ENCODE measurements around the gene MAP3K13.

Gene MAP3K13

DNA sequence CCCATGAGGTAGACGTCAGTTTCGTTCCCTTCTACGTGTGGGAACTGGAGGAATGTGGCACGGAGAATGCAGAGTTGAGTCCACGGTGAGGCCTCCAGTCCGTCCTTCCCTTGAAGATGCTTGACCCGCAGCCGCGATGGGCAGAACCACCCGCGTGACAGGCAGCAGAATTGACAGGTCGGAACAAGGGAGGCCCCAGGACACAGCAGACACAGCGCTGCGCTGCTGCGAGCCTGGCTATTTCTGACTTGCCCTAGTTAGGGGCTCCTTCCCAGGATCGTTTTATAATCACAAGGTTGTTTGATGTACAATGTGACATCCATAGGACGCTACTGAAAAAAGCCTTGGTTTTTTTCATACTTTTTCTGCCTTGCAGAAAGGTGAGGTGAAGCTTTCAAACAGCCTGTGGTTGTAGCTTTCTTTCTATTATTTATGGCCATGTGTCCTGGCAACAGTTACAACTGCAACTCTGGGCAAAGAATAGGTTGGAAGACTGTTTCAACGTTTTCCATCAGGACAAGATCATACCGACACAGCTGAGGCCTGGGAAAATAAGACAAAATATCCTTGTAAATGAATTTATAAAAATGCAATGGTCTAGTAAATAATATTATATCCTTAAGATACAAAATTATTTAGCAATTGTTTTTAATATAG is 145.5 kb downstream of the MAP3K13 start:
- Histone ChIP-seq H4K20me1 (ENCODE audit: insufficient read depth, low read length) (no peaks in the 10 kb centered on the region), H2AFZ (ENCODE audit: low read depth, low read length) (no peak overlapping the region), H3K27me3 (ENCODE audit: insufficient read depth, low read length, poor library complexity) (no peaks in the 10 kb centered on the region), H3K4me3 (ENCODE audit: low read depth in 1 of 2, low read length in 2 of 2) (no peak overlapping the region), H3K36me3 (ENCODE audit: insufficient read depth, low read length) (no peaks in the 10 kb centered on the region), H3K9ac (ENCODE audit: low read depth, low read length) (no peak overlapping the region), H3K79me2 (ENCODE audit: insufficient read depth, low read length) (no peaks in the 10 kb centered on the region), H3K9me3 (ENCODE audit: insufficient read depth, low read length, severe bottlenecking) (no peaks in the 10 kb centered on the region), H3K4me2 (ENCODE audit: insufficient read depth, low read length) (no peak overlapping the region), H3K27ac (ENCODE audit: low read length) (no peak overlapping the region), H3K4me1 (ENCODE audit: insufficient read depth, low read length) (no peaks in the 10 kb centered on the region)
- ATAC-seq (ENCODE audit: insufficient read depth, low read depth): no peak
- no peak for DNase-seq
- TF ChIP-seq, protein P1, sequence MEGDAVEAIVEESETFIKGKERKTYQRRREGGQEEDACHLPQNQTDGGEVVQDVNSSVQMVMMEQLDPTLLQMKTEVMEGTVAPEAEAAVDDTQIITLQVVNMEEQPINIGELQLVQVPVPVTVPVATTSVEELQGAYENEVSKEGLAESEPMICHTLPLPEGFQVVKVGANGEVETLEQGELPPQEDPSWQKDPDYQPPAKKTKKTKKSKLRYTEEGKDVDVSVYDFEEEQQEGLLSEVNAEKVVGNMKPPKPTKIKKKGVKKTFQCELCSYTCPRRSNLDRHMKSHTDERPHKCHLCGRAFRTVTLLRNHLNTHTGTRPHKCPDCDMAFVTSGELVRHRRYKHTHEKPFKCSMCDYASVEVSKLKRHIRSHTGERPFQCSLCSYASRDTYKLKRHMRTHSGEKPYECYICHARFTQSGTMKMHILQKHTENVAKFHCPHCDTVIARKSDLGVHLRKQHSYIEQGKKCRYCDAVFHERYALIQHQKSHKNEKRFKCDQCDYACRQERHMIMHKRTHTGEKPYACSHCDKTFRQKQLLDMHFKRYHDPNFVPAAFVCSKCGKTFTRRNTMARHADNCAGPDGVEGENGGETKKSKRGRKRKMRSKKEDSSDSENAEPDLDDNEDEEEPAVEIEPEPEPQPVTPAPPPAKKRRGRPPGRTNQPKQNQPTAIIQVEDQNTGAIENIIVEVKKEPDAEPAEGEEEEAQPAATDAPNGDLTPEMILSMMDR (IDR thresholded peaks at IDR 0.05; ENCODE audit: borderline replicate concordance, extremely low read depth, low read length, poor library complexity, severe bottlenecking): no peak
- no peak for TF ChIP-seq EZH2 (IDR thresholded peaks at IDR 0.05; ENCODE audit: borderline replicate concordance, low read depth, low read length, severe bottlenecking)

DNA sequence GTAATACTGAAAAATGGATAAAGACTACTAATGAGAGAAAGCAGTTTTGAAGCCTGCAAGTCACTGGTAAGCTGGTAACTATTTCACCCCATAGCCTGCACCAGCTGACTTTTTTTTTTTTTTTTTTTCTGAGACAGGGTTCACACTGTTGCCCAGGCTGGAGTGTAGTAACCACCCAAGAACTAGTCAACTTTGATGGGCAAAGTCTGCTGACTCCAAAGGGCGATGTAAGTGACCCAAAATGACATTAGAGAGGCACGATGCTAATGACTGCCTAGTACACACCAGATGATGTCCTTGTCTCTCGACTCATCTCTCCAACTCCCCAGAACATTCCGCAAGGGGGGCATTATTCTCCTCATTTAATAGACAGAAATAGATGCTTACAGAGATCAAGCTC is 148.8 kb downstream of the MAP3K13 start:
- no peak overlapping the region for H3K4me3 ChIP-seq (ENCODE audit: low read depth in 1 of 2, low read length in 2 of 2)
- H3K4me2 ChIP-seq (ENCODE audit: insufficient read depth, low read length): no peak overlapping the region
- ATAC-seq (ENCODE audit: insufficient read depth, low read depth): no peak

GRCh38 chr3:185517387-185518130 is 154.6 kb downstream of the MAP3K13 start:
- no peak overlapping the region for H3K9ac ChIP-seq (ENCODE audit: low read depth, low read length)
- H4K20me1 ChIP-seq (ENCODE audit: insufficient read depth, low read length): no peaks in the 10 kb centered on the region
- H3K36me3 ChIP-seq (ENCODE audit: insufficient read depth, low read length): no peaks in the 10 kb centered on the region
- H3K27me3 ChIP-seq (ENCODE audit: insufficient read depth, low read length, poor library complexity): peaks cover 5% of the 10 kb centered on the region
- H3K4me2 ChIP-seq (ENCODE audit: insufficient read depth, low read length): no peak overlapping the region
- no peaks in the 10 kb centered on the region for H3K4me1 ChIP-seq (ENCODE audit: insufficient read depth, low read length)
- ATAC-seq (ENCODE audit: insufficient read depth, low read depth): no peak
- H3K4me3 ChIP-seq (ENCODE audit: low read depth in 1 of 2, low read length in 2 of 2): no peak overlapping the region
- no peak overlapping the region for H2AFZ ChIP-seq (ENCODE audit: low read depth, low read length)
- no peak for TF ChIP-seq EZH2 (IDR thresholded peaks at IDR 0.05; ENCODE audit: borderline replicate concordance, low read depth, low read length, severe bottlenecking)
- TF ChIP-seq, protein P1 (IDR thresholded peaks at IDR 0.05; ENCODE audit: borderline replicate concordance, extremely low read depth, low read length, poor library complexity, severe bottlenecking): no peak
- H3K9me3 ChIP-seq (ENCODE audit: insufficient read depth, low read length, severe bottlenecking): no peaks in the 10 kb centered on the region
- no peaks in the 10 kb centered on the region for H3K79me2 ChIP-seq (ENCODE audit: insufficient read depth, low read length)
- DNase-seq: no peak
- H3K27ac ChIP-seq (ENCODE audit: low read length): no peak overlapping the region

More for the DNA sequence above, 148.8 kb downstream of the MAP3K13 start:
- no peaks in the 10 kb centered on the region for H3K27me3 ChIP-seq (ENCODE audit: insufficient read depth, low read length, poor library complexity)
- H3K9ac ChIP-seq (ENCODE audit: low read depth, low read length): no peak overlapping the region
- H2AFZ ChIP-seq (ENCODE audit: low read depth, low read length): no peak overlapping the region
- H3K79me2 ChIP-seq (ENCODE audit: insufficient read depth, low read length): no peaks in the 10 kb centered on the region
- H4K20me1 ChIP-seq (ENCODE audit: insufficient read depth, low read length): no peaks in the 10 kb centered on the region
- no peak overlapping the region for H3K27ac ChIP-seq (ENCODE audit: low read length)
- H3K9me3 ChIP-seq (ENCODE audit: insufficient read depth, low read length, severe bottlenecking): no peaks in the 10 kb centered on the region
- no peaks in the 10 kb centered on the region for H3K4me1 ChIP-seq (ENCODE audit: insufficient read depth, low read length)
- no peak for DNase-seq
- TF ChIP-seq EZH2 (IDR thresholded peaks at IDR 0.05; ENCODE audit: borderline replicate concordance, low read depth, low read length, severe bottlenecking): no peak
- TF ChIP-seq, protein P1 (IDR thresholded peaks at IDR 0.05; ENCODE audit: borderline replicate concordance, extremely low read depth, low read length, poor library complexity, severe bottlenecking): no peak
- H3K36me3 ChIP-seq (ENCODE audit: insufficient read depth, low read length): no peaks in the 10 kb centered on the region

Measured in DND-41 (cell line).